AG09309 (cell line): ENCODE data around the gene CCDC47.

ENCODE experiments used
- DNase-seq: peaks from one replicate; pipeline ENCODE4 v3.0.0-alpha.2; 2010; ENCODE audit warnings: low read depth
- H3K4me3 ChIP-seq: 2 replicates; pipeline ENCODE4 v1.5.1; 2011; ENCODE audit warnings: mild to moderate bottlenecking, low read depth, low read length, moderate library complexity; ENCODE audit not compliant: control insufficient read depth
- CTCF ChIP-seq: IDR thresholded peaks from 2 replicates; pipeline ENCODE4 v1.5.1; 2011; ENCODE audit warnings: mild to moderate bottlenecking, low read depth, low read length, inconsistent platforms; ENCODE audit not compliant: insufficient read depth, control insufficient read depth; ENCODE audit errors: missing control alignments

CCDC47 gene

DNA sequence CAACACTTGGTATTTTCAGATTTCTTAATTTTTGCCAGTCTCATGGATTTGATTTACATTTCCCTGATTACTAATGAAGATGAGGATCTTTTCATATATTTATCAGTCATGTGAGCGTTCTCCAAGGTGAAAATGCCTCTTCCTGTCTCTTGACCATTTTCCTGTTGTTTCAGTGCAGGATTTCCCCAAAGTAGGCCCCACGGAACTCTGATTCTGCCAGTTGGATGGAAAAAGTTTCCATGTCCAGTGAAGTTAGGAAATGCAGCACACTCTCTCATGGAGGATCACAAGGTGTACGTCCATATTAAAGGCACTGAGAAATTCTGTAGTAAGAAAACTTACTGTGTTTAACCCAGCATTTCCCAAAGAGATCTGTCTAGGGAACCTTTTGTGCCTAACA, 57.0 kb downstream of the CCDC47 start:
- no peak for DNase-seq
- no peak for TF ChIP-seq CTCF
- H3K4me3 ChIP-seq = no peak overlapping the region

GRCh38 chr17:63714550-63715277, 58.7 kb downstream of the CCDC47 start:
- DNase-seq = no peak
- TF ChIP-seq CTCF = no peak
- no peak overlapping the region for H3K4me3 ChIP-seq

GRCh38 chr17:63709110-63709509, 64.3 kb downstream of the CCDC47 start:
- no peak for DNase-seq
- no peak overlapping the region for H3K4me3 ChIP-seq
- no peak for TF ChIP-seq CTCF

GRCh38 chr17:63707151-63707550, 66.2 kb downstream of the CCDC47 start:
- TF ChIP-seq CTCF = no peak

DNA sequence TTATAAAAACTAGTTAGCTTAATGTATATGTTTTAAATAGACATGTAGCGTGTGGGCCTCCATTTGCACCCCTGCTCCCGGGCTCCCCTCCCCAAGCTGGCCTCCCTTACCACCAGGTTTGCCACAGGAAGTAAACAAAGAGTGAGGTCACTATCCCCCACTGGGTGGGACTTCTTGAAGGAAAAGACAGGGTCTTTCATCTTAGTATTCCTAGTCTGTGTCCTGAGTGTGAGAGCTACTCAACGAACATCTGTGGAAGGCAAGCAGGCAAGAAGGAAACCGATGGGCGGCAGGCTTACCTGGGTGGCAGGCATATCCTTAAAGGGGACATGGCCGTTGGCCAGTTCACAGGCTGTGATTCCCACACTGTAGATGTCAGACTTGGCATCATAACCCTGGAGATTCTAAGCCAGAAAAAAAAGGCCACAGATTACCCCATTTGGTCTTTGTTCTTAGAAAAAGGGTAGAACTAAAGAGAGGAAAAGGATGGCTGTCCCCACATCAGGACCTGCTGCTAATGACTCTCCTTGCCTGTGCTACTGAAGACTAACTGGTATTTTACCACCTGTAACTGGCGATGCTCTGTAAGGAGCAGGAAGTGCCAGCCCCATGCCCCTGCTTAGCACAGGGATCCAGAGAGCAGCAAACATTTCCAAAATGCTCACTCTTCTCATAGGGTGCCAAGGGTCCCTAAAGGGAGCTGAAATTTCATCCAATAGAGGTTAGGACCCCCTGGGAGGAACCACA, 66.9 kb downstream of the CCDC47 start:
- no peak for TF ChIP-seq CTCF
- no peak for DNase-seq
- H3K4me3 ChIP-seq = no peak overlapping the region

More at GRCh38 chr17:63707151-63707550, 66.2 kb downstream of the CCDC47 start:
- no peak overlapping the region for H3K4me3 ChIP-seq
- DNase-seq = no peak

DNA sequence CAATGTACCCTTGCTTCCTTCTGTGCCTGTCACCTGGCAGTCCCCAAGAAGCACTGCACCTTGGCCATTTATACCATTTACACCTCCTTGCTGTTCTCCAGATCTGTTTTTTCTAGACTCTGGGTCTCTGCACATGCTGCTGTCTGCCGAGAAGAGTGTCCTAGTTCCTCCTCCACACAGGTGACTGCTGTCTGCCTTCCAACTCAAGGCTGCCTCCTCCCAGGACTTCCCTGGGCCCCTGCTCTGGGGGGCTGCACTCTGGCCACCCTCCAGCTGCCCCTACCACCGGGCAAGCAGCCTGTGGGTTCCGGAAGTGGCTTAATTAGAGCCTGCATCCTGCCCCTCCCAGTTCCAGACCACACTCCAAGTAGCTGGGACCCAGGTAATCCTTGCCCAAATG, 67.7 kb downstream of the CCDC47 start:
- DNase-seq = no peak
- TF ChIP-seq CTCF = no peak
- no peak overlapping the region for H3K4me3 ChIP-seq
